PC-9 (cell line): ENCODE results near the gene PPARA.

Experiments used
- EZH2 ChIP-seq: fragments of 200-600 bp; sonication (generic); IDR thresholded peaks from 2 replicates; pipeline ENCODE4 v1.8.0; 2017; ENCODE audit warnings: antibody characterized with exemption, low read depth
- TF ChIP-seq, protein P1 (sequence below): fragments of 200-600 bp; sonication (generic); conservative IDR thresholded peaks from 2 replicates; pipeline ENCODE4 v1.6.1; 2017; ENCODE audit warnings: mixed run types, antibody characterized with exemption, mild to moderate bottlenecking, moderate library complexity

GRCh38 chr22:46242076-46242475 lies 91.8 kb downstream of the PPARA start:
- TF ChIP-seq, protein P1, sequence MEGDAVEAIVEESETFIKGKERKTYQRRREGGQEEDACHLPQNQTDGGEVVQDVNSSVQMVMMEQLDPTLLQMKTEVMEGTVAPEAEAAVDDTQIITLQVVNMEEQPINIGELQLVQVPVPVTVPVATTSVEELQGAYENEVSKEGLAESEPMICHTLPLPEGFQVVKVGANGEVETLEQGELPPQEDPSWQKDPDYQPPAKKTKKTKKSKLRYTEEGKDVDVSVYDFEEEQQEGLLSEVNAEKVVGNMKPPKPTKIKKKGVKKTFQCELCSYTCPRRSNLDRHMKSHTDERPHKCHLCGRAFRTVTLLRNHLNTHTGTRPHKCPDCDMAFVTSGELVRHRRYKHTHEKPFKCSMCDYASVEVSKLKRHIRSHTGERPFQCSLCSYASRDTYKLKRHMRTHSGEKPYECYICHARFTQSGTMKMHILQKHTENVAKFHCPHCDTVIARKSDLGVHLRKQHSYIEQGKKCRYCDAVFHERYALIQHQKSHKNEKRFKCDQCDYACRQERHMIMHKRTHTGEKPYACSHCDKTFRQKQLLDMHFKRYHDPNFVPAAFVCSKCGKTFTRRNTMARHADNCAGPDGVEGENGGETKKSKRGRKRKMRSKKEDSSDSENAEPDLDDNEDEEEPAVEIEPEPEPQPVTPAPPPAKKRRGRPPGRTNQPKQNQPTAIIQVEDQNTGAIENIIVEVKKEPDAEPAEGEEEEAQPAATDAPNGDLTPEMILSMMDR, result no peak
- no peak for TF ChIP-seq EZH2
